Measurements from ENCODE around the gene NKX2-3.

Gene NKX2-3

DNA sequence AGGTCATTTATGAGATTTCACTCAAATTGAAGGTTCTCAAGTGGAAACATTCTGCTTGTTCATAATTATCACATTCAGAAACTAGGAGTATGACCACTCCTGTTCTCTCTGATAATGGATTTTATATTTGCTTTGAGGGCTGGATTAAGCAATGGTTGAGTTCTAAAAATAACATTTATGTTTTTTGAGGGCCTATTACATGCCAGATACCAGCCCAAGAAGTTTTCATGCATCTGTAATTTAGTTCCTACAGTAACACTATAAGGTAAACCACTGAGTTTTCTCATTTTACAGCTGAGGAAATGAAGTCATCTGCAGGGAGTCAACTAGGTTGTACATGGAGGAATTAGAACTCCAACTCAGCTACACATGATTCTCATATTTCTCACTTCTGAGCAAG is 25.5 kb upstream of the NKX2-3 start:
- no peak for DNase-seq (ENCODE audit: low read depth in 2 of 2)
- no peak overlapping the region for H3K4me3 ChIP-seq (replicated peaks in 1 of 2; ENCODE audit: low read depth in 2 of 2, low read length in 2 of 2)
- TF ChIP-seq, protein P1, sequence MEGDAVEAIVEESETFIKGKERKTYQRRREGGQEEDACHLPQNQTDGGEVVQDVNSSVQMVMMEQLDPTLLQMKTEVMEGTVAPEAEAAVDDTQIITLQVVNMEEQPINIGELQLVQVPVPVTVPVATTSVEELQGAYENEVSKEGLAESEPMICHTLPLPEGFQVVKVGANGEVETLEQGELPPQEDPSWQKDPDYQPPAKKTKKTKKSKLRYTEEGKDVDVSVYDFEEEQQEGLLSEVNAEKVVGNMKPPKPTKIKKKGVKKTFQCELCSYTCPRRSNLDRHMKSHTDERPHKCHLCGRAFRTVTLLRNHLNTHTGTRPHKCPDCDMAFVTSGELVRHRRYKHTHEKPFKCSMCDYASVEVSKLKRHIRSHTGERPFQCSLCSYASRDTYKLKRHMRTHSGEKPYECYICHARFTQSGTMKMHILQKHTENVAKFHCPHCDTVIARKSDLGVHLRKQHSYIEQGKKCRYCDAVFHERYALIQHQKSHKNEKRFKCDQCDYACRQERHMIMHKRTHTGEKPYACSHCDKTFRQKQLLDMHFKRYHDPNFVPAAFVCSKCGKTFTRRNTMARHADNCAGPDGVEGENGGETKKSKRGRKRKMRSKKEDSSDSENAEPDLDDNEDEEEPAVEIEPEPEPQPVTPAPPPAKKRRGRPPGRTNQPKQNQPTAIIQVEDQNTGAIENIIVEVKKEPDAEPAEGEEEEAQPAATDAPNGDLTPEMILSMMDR (IDR thresholded peaks at IDR 0.05; ENCODE audit: low read depth, low read length) = no peak

GRCh38 chr10:99513061-99513460 is 19.7 kb upstream of the NKX2-3 start:
- no peak overlapping the region for H3K4me3 ChIP-seq (replicated peaks in 1 of 2; ENCODE audit: low read depth in 2 of 2, low read length in 2 of 2)
- TF ChIP-seq, protein P1 (IDR thresholded peaks at IDR 0.05; ENCODE audit: low read depth, low read length) = no peak
- DNase-seq (ENCODE audit: low read depth in 2 of 2) = no peak

DNA sequence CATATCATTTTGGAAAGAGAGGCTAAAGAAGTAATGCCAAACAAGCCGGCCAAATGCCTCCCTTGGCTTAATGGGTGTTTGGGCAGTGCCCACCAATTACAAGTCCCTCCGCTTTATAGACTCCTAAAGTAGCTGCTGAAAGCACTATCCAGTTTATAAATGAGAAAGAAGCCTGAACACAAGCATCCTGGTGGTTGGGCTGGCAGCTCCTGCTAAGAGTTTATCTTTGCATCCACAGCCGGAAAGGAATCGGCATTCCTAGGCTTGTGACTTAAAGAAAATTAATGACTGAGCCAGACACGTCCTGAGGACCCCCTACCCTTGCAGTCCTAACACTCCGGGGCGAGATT is 13.1 kb upstream of the NKX2-3 start:
- TF ChIP-seq, protein P1 (IDR thresholded peaks at IDR 0.05; ENCODE audit: low read depth, low read length) = no peak
- no peak for DNase-seq (ENCODE audit: low read depth in 2 of 2)

GRCh38 chr10:99520040-99520846 is 12.5 kb upstream of the NKX2-3 start:
- DNase-seq (ENCODE audit: low read depth in 2 of 2) = no peak
- no peak overlapping the region for H3K4me3 ChIP-seq (replicated peaks in 1 of 2; ENCODE audit: low read depth in 2 of 2, low read length in 2 of 2)
- TF ChIP-seq, protein P1 (IDR thresholded peaks at IDR 0.05; ENCODE audit: low read depth, low read length) = no peak

More for the DNA sequence above, 13.1 kb upstream of the NKX2-3 start:
- no peak overlapping the region for H3K4me3 ChIP-seq (replicated peaks in 1 of 2; ENCODE audit: low read depth in 2 of 2, low read length in 2 of 2)

GRCh38 chr10:99520847-99521764 is 11.6 kb upstream of the NKX2-3 start:
- TF ChIP-seq, protein P1 (IDR thresholded peaks at IDR 0.05; ENCODE audit: low read depth, low read length) = no peak
- DNase-seq (ENCODE audit: low read depth in 2 of 2) = no peak
- H3K4me3 ChIP-seq (replicated peaks in 1 of 2; ENCODE audit: low read depth in 2 of 2, low read length in 2 of 2) = no peak overlapping the region

DNA sequence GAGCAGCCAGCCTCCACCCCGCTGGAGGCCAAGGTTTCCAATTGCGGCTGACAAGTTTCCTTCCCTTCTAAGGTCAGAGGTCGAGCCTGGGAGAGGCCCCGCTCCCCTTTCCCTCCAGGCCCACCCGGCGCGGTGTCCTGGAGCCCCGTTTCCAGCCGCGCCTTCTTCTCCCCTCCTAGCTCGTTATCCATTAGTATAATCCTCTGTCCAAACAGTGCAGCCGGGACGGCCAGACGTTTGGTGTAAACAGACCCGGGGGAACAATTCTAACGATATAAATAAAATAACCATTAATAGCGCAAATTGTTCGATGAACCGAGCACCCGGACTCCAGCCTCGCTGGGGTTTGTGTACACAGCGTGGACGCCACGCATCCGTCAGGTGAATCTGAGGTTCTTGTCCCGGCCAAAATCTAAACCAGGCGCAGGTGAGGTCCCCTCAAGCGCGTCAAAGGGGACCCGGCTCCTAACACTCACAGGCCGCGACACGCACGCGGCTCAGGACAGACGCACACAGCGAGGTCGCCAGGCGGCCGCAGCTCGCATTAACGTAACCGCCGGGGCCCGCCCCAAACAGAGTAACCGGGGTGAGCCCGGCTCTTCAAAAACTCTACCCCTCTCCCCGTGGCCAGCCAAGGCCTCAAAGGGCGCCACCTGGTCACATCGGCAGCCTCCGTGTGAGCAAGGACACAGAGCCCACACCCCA is 10.8 kb upstream of the NKX2-3 start:
- TF ChIP-seq, protein P1 (IDR thresholded peaks at IDR 0.05; ENCODE audit: low read depth, low read length) = no peak
- no peak overlapping the region for H3K4me3 ChIP-seq (replicated peaks in 1 of 2; ENCODE audit: low read depth in 2 of 2, low read length in 2 of 2)
- no peak for DNase-seq (ENCODE audit: low read depth in 2 of 2)
